NCI-H774 (cell line): Measurements from ENCODE around the gene MS4A6A.
"Not testable (repeated sequence)": the region's sequence is repeated elsewhere in the genome, so short reads cannot be mapped to it uniquely, and the experiment has no call there.

Experiments
- DNase-seq: peaks from one replicate; lab custom pipeline; 2025; lab: John Stamatoyannopoulos, UW

MS4A6A gene, protein sequence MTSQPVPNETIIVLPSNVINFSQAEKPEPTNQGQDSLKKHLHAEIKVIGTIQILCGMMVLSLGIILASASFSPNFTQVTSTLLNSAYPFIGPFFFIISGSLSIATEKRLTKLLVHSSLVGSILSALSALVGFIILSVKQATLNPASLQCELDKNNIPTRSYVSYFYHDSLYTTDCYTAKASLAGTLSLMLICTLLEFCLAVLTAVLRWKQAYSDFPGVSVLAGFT

DNA sequence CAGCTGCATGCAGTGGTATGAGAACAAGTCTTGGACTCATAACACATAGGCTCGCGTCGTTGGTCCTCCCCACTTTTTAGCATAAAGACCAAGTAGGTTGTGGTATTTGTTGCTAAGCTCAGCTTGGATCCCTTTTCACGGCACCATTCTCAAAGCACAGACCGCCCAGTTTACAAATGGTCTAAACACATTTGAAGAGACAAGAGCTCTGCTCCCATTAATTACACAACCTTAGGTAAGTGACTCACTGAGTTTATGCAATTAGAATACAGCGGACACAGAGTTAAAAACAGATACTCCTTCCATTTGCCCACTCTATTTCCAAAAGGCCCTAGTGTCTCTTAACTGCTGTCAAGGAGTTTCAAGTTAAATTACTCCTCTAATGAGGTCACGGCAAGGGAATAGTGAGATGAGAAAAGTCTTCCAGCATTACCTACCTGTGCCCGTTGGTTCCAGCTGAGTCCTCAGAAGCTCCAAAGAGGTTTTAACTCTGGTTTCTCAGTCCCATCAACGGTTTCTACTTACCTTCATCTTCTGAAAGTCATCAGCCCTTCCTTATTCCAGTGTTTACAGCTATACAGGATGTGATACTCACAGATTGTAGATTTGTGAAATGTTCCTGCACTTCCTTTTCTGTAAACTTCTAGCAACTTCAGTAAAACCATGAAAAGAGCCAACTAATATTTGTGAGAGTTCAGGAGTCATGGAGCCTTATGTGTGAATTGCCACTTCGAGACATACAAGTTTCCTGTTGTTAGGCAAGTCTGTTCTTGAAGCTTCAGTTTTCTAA, at the start of gene MS4A6A:
TSS of gene MS4A6A (minus strand) at position 543 of the 790 bp plus-strand sequence. CDS start 1,356 bp downstream, outside the sequence.
- DNase-seq: no peak

DNA sequence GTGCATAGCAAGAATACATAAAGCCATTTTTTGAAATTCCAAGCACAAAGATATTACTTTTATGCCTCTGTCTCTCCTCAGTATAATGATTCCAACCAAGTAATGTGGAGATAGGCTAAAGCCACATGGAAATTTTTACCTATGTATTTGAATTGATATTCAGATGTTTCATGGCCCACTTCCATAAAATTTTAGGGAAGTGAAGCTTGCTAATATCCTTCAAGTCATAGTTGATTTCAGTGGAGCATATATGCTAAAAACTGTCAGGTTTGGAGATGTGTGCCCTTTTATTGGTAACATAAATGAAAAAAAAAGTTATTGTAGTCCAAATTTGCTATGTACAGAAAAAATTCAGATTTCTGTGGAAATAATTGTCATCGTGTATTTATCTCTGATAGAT, 47.8 kb upstream of the MS4A6A start:
- no peak for DNase-seq

DNA sequence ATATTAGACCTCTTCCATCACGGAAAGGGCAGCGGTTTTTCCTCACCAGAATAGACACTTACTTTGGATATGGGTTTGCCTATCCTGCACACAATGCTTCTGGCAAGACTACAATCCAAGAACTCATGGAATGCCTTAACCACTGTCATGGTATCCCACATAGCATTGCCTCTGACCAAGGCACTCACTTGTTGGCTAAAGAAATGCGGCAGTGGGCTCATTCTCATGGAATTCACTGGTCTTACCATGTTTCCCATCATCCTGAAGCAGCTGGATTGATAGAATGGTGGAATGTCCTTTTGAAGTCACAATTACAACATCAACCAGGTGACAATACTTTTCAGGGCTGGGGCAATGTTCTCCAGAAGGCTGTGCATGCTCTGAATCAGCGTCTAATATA, 39.3 kb upstream of the MS4A6A start:
- DNase-seq: no peak

DNA sequence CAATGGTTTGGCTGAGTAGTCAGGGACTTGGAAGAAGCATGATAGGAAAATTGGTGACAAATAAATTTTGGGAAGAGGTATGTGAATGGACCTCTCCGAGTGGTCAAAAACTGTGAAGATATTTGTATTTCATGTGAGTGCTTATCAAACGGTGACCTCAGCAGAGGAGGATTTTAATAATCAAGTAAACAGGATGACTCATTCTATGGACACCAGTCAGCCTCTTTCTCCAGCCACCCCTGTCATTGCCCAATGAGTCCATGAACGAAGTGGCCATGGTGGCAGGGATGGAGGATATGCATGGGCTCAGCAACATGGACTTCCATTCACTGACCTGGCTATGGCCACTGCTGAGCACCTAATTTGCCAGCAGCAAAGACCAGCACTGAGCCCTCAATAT, 38.8 kb upstream of the MS4A6A start:
- no peak for DNase-seq

DNA sequence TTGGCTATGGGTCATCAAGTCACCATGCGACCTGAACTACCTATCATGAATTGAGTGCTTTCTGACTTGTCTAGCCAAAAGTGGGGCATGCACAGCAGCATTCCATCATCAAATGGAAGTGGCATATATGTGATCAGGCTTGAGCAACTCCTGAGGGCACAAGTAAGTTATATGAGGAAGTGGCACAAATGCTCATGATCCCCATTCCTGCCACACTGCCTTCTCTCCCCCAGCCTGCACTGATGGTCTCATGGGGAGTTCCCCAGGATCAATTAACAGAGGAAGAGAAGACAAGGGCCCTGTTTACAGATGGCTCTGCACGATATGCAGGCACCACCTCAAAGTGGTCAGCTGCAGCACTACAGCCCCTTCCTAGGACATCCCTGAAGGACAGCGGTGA, 38.3 kb upstream of the MS4A6A start:
- DNase-seq: no peak

DNA sequence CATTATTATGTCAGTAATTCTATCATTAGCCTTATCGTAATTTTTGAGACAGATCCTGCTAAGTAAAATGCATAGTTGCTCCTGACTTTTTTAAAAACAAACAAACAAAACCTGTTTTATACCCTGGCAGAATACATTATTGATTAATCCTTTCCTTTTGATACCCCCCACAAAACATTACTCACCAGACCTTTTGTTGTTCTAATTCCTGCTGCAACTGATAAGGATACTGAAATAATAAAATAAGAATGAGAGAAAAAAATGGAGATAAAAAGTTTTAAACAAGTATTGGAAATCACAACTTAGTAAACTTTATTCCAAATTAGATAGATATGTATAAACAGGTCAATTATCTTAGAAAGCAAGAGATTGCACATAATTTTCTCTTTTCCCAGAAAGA, 31.5 kb upstream of the MS4A6A start:
- DNase-seq: no peak

DNA sequence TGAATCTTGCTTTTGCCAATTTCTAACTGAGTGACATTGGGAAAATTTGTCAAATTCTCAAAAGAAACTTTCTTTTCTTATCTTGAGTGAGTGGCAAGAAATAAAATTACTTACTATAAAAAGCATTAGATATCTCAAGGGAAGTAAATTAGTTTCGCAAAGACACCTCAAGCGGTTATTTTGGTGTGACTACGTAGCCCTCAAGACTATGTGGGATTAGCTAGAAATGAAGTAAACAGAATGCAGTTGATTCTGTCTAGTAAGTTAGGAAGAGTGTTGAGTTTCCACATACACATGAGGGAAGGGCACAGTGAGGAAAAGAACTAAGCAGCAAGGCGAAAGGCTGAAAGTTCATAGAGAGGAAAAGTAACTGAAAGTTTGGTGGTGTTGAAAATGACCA, 28.3 kb upstream of the MS4A6A start:
- no peak for DNase-seq

DNA sequence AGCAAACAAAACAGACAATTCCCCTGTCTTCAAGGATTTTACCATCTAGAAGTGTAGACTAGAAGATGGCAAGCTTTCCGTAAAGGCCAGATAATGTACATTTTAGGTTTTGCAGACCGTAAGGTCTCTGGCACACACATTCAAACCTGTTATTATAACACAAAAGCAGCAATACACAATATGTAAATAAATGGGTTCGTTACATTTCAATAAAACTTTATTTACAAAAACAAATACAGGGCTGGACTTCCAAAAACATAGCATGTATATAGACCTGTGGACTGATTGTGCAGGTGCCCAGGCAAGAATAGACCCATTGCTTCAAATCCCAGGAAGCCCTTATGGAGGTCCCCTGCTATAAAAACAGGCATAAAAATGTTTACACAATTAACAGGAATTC, 27.1 kb upstream of the MS4A6A start:
- DNase-seq: no peak

DNA sequence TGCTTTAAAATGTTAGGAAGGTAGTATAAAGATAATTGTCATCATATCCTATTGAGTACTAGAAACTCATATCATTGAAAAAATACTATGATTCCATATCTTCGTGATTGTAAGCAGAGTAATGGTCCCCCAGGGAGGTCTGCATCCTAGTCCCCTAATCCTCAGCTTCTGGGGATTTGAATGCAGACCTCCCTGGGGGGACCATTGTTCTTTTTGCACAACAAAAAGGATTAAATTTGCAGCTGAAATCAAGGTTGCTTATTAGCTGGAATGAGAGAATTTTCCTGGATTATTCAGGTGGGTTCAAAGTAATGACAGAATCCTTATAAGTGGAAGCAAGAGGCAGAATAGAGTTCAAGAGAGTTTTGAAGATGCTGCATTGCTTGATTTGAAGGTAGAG, 26.1 kb upstream of the MS4A6A start:
- DNase-seq: no peak

DNA sequence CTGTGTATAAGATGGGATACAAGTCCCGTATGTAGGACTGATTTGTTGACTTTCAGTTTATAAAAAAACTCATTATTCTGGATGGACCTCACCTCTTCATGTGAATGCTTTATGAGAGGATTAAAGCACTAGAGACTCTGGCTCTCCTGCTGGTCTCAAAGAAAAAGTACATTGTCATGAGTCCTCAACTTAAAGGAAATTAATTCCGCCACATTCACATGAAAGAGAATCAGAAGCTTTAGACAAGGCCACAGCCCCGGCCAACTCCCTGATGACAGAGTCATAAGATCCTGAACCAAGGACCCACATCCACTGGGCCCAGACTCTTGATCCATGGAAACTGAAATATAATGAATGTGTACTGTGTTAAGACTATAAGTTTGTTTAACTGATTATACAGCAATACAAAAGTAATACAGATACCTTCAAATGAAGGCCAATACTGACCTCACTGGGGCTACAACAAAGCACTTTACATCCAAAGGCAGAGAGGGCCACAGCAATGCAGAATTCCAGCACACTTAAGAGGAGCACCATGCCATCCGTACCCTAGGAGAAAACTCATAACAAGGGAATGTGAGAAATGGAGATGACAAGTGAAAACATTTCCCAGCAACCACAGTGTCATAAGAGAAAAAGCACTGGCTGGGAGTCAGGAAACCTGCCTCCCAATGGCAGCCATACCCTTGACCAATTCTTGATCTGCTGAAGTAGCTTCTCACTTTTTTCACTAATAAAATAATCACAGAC, 25.4 kb upstream of the MS4A6A start:
- no peak for DNase-seq

DNA sequence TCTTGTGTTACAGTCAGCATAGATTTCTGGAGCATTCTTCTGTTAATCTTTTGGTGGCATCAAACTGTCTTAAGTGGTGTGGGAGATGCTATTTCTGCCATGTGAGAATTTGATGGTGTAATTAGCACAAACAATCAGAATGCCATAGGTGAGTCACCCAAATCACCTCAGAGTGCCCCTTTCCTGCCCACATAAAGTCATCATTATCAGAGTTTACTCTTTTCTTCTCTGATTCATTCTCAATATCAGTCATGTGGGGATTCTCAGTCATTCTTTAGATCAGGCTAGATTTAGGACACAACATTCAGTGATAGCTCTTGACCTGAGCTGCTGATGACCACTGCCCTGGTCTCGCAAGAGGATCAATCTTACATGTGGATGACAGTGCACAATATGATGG, 23.7 kb upstream of the MS4A6A start:
- no peak for DNase-seq

DNA sequence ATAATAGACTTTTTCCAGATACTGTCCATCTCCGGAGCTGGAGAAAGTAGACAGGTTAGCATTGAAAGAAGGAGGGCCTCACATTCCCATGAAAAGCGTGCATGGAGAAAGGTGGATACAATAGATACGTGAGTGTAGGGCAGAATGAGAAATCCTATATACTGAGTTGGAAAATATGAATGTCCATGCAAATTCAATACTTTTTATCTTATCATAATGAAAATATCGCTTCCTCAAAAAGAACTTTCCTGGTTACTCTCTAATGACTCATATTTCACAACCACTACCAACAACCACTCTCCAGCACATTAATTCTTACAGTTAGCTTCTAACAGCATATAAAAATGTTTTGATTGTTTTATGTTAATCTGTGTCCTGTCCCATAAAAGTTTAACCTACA, 22.0 kb upstream of the MS4A6A start:
- no peak for DNase-seq

DNA sequence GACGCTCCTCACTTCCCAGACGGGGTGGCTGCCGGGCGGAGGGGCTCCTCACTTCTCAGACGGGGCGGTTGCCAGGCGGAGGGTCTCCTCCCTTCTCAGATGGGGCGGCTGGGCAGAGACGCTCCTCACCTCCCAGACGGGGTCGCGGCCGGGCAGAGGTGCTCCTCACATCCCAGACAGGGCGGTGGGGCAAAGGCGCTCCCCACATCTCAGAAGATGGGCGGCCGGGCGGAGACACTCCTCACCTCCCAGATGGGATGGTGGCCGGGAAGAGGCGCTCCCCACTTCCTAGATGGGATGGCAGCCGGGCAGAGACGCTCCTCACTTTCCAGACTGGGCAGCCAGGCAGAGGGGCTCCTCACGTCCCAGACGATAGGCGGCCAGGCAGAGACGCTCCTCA, 18.5 kb upstream of the MS4A6A start:
- DNase-seq: not testable (repeated sequence)

DNA sequence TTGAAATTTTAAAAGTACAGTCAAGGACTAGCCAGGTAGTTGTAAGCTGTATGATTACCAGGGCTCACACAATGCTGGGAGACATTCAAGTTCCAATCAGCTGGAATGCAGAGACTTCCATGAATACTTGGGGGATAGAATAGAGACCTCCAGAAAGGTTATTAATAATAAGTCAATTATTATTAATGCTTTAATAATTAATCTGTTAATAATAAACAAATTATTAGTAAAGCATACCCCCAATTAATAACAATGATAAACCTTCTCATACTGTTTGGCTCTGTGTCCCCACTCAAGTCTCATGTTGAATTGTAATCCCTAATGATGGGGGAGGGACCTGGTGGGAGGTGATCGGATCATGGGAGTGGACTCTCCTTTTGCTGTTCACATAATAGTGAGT, 14.6 kb upstream of the MS4A6A start:
- DNase-seq: no peak

DNA sequence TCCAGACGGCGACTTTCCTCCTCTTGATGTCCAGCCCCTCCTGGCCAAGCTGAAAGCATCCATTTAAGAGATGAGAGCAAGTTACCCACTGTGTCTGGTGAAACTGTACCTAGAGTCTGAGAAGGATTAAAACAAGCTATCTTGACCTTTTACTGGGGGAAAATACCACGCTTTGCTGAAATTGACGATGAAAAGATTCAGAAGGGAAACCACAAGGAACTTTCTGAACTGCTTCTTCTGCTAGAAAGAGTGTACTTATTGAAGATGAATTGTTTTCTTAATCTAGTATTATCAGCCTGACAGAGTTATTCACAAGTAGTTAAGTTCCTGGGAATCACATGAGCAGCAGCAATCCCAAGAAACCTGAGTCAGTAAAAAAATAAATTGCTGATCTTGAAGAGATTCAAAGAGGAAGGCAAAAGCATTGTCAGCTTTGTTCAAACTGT, 13.1 kb upstream of the MS4A6A start:
- no peak for DNase-seq

DNA sequence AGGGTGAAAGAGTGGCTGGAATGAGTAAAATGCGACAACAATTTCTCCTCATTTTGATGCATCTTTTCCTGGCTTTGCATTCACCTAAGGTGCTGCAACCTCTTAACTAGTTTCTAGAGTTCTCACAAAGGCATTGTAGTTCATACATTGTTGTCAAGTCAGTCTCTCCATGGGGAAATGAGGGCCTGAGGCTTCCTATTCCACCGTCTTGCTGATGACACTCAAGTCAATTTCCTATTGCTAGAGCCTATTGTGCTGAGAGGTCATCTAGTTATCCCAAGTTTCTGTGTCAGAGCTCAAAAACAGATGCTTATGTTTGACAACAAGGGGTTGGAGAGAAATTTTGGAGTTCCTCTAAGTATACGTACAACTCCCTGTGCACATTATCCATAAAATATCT, 11.6 kb upstream of the MS4A6A start:
- no peak for DNase-seq

DNA sequence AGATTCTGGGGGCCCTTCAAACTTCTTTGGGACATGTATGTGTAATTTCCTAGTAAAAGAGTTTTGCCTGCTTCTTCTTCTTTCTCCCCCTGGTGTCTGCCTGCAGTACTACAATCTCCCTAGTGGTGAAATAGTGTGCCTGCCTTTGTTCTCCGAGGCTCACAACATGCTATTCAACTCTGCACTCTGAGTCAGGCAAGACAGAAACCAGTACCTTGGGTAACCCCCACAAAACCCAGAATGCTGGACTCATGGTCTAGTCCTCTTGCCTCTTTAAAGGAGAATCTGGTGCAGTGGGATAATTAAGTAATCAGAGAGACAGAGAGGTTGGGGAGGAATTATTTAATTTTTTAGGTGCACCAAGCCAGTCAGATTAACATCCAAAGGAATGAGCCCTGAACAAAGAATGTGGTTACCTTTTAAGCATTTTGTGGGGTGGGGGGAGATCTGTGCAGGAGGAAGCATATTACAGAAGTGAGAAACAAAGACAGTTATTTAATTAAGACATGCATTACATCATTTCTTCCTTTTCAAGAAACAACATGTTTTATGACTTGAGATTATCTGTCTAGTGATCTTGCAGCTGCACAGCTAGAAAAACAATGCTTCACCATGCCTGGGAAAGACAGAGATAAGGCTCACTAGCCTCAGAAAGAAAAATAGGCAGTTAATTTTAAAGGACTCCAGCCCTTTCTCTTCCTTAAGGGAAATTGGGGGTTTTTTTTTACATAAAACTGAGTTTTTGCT, 11.0 kb upstream of the MS4A6A start:
- no peak for DNase-seq

DNA sequence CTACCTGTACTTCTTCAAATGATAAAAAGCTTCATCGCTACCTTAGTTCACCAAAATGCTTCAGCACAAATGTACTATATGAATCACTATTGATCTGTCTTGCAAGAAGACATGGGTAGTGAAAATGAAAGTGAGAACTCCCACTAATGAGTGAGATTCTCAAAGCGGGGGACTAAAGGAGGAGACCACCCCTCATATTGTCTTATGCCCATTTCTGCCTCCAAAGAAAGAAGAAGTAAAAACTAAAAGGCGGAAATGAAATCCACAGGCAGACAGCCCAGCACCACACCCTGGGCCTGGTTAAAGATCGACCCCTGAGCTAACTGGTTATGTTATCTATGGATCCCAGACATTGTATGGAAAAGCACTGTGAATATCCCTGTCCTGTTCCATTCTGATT, 9.7 kb upstream of the MS4A6A start:
- DNase-seq: not testable (repeated sequence)

DNA sequence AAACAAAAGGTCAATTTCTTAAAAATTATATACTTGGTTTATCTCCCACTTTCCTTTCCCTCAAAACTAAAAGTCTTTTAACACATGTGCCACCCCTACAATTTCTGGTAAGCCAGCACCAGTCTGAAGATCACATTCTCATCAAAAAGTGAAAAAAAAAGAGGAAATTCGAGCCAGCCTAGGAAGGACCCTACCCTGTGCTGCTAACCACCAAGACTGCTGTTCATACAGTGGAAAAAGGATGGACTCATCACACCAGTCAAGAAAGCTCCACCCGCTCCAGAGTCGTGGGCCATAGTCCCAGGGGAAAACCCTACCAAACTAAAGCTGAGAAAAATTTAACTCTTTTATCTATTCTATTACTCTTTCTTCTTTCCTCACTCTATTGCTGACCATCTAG, 5.6 kb upstream of the MS4A6A start:
- not testable (repeated sequence) for DNase-seq

DNA sequence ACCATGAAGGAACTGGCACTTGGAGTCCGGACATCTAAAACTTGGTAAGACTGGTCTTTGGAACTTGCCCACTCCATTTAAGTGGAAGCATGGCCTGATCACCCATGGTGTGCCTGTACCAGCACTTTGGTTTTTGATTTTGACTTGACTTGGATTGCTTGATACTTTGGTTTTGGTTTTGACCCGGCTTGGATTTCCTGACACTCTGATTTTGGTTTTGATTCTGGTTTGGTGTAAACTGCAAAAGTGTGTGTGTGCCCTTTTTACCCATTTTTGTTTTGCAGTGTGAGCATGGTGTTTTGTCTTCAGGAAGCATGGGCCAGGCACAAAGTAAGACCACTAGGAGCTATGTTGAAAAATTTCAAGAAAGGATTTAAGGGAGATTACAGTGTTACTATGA, 3.2 kb upstream of the MS4A6A start:
- DNase-seq: not testable (repeated sequence)

DNA sequence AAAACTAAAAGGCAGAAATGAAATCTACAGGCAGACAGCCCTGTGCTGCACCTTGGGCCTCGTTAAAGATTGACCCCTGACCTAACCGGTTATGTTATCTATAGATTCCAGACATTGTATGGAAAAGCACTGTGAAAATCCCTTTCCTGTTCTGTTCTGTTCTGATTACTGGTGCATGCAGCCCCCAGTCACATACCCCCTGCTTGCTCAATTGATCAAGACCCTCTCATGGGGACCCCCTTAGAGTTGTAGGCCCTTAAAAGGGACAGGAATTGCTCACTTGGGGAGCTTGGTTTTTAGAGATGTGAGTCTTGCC, 2.6 kb upstream of the MS4A6A start:
- DNase-seq: not testable (repeated sequence)

DNA sequence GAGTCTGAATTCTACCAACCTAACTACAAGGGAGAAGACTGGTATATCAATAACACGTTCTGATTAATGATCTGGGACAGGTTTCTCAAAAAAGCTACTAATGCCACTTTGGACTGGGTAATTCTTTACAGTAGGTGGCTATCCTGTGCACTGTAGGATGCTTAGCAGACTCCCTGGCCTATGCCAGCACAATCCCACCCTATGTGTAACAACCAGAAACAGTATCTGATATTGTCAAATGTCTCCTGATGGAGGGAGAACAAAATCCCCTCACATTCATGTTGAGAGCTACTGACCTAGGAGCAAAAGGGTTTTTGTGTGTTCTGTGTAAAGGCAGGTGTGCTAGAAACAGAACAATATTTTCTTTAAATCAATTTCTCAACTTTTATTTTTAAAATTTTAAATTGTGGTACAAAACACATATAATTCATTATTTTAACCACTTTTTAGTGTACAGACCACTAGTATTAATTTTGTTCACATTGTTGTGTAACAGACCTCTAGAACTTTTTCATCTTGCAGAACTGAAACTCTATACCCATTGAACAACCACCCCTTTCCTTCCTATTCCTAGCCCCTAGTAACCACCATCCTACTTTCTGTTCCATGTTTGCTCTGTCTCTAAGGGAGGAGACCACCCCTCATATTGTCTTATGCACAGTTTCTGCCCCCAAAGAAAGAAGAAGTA, 2.1 kb upstream of the MS4A6A start:
- DNase-seq: no peak
